Mucosa of rectum (tissue), 2 donors: ENCODE measurements around the gene NRAS.

Experiments used
- H3K27ac ChIP-seq, 2 donors: one replicate each; pipeline ENCODE4 v1.7.0; 2013; ENCODE audit warnings: inconsistent platforms in 2 of 2, low read depth in 2 of 2, low read length in 2 of 2
- H3K27me3 ChIP-seq, 2 donors: one replicate each; pipeline ENCODE4 v1.7.0; 2013; ENCODE audit warnings: low read length in 2 of 2; ENCODE audit not compliant: control insufficient read depth in 2 of 2, insufficient read depth in 2 of 2
- H3K36me3 ChIP-seq, 2 donors: one replicate each; pipeline ENCODE4 v1.7.0; 2013; ENCODE audit warnings: low read length in 2 of 2; ENCODE audit not compliant: control insufficient read depth in 2 of 2, insufficient read depth in 2 of 2
- H3K4me1 ChIP-seq, 2 donors: one replicate each; pipeline ENCODE4 v1.7.0; 2013; ENCODE audit warnings: low read length in 2 of 2, mild to moderate bottlenecking in 1 of 2; ENCODE audit not compliant: control insufficient read depth in 2 of 2, insufficient read depth in 2 of 2
- H3K4me3 ChIP-seq, 2 donors: one replicate each; pipeline ENCODE4 v1.7.0; 2013; ENCODE audit warnings: low read length in 2 of 2
- H3K9ac ChIP-seq, 2 donors: one replicate each; pipeline ENCODE4 v1.7.0; 2013; ENCODE audit warnings: low read length in 2 of 2, low read depth in 1 of 2, mild to moderate bottlenecking in 1 of 2
- H3K9me3 ChIP-seq, 2 donors: one replicate each; pipeline ENCODE4 v1.7.0; 2013; ENCODE audit warnings: low read length in 2 of 2; ENCODE audit not compliant: control insufficient read depth in 2 of 2
- donor health status: healthy.
- donor health status: Normal muscosa, but diverticular disease.

NRAS gene

GRCh38 chr1:114668784-114669561, 47.6 kb downstream of the NRAS start:
- H3K27ac ChIP-seq: no peak overlapping the region
- H3K4me3 ChIP-seq: peak overlapping the region; percentile 80 to 87
- peaks cover 3 to 4% of the 10 kb centered on the region in 2 donors for H3K4me1 ChIP-seq
- no peaks in the 10 kb centered on the region for H3K36me3 ChIP-seq
- peak overlapping the region; percentile 69 to 77 for H3K9ac ChIP-seq
- no peaks in the 10 kb centered on the region for H3K9me3 ChIP-seq
- H3K27me3 ChIP-seq: no peaks in the 10 kb centered on the region

- H3K36me3 ChIP-seq: no peaks in the 10 kb centered on the region
- H3K9ac ChIP-seq: no peak overlapping the region
- no peak overlapping the region for H3K4me3 ChIP-seq
- H3K4me1 ChIP-seq: peaks cover 3 to 4% of the 10 kb centered on the region in 2 donors
- no peaks in the 10 kb centered on the region for H3K9me3 ChIP-seq
- H3K27me3 ChIP-seq: no peaks in the 10 kb centered on the region
- H3K27ac ChIP-seq: no peak overlapping the region
Observed at GRCh38 chr1:114668373-114668772, 48.2 kb downstream of the NRAS start.

- H3K36me3 ChIP-seq: no peaks in the 10 kb centered on the region
- no peak overlapping the region for H3K9ac ChIP-seq
- no peak overlapping the region for H3K27ac ChIP-seq
- H3K9me3 ChIP-seq: no peaks in the 10 kb centered on the region
- no peaks in the 10 kb centered on the region for H3K27me3 ChIP-seq
- H3K4me1 ChIP-seq: peaks cover 3 to 4% of the 10 kb centered on the region in 2 donors
- no peak overlapping the region for H3K4me3 ChIP-seq
Observed at GRCh38 chr1:114666954-114667353, 49.6 kb downstream of the NRAS start.

GRCh38 chr1:114660238-114660637, 56.3 kb downstream of the NRAS start:
- Histone ChIP-seq H3K27ac (no peak overlapping the region), H3K4me3 (no peak overlapping the region), H3K4me1 (no peaks in the 10 kb centered on the region), H3K9me3 (no peaks in the 10 kb centered on the region), H3K27me3 (no peaks in the 10 kb centered on the region), H3K36me3 (no peaks in the 10 kb centered on the region), H3K9ac (no peak overlapping the region)
